OCI-LY3 (cell line): Measurements from ENCODE around the gene RNU4-1.

Experiments used
- EZH2phosphoT487 ChIP-seq: fragments of 200-600 bp; shearing (Covaris generic); IDR thresholded peaks from 2 replicates; pipeline ENCODE4 v1.6.1; 2018; ENCODE audit warnings: antibody characterized with exemption, mixed run types, low read depth
- TF ChIP-seq, protein P1 (sequence below): fragments of 200-600, 300-600 bp; sonication (generic); IDR thresholded peaks from 2 replicates; pipeline ENCODE4 v1.5.1; 2014; ENCODE audit warnings: antibody characterized with exemption, low read length, low read depth

DNA sequence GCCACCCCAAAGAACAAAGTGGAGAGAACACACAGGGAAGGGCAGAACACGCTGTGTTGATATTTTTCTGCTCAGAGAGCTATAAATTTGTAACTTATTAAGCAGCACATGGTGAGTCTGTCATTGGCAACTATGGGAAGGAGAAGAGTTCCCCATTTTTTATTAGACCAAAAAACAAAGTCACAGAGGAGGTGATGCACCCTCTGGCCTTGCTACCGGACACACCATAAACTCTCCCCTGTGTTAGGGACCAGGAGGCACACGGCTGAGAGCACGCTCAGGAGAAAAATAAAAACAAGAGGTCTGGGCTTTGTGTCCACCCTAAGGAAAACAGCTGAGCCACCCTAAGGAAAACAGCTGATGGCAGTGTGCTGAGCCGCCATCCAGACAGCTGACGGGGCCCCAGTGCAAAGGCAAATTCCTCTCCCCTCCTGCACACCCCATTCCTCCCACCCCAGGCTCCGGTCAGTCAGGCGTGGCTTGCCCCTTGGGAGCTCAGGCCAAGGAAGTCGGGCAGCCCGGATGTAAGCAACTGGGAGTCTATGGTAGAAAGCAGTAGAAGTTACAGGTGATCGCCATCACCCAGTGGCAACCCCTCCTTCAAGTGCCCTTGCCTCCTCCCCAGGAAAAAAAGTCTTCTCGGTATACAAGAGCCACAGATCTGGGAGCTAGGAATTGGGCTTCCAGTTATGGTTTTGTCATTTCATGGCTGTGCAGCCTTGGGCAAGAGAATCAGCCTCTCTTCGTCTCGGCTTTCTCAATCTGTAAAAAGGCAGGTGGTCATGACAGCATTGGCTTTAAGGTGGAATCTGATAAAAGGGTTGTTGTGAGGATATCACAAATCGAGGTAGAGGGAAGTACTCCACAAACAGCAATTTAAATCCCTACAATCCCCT lies 29.9 kb downstream of the RNU4-1 start:
- TF ChIP-seq, protein P1, sequence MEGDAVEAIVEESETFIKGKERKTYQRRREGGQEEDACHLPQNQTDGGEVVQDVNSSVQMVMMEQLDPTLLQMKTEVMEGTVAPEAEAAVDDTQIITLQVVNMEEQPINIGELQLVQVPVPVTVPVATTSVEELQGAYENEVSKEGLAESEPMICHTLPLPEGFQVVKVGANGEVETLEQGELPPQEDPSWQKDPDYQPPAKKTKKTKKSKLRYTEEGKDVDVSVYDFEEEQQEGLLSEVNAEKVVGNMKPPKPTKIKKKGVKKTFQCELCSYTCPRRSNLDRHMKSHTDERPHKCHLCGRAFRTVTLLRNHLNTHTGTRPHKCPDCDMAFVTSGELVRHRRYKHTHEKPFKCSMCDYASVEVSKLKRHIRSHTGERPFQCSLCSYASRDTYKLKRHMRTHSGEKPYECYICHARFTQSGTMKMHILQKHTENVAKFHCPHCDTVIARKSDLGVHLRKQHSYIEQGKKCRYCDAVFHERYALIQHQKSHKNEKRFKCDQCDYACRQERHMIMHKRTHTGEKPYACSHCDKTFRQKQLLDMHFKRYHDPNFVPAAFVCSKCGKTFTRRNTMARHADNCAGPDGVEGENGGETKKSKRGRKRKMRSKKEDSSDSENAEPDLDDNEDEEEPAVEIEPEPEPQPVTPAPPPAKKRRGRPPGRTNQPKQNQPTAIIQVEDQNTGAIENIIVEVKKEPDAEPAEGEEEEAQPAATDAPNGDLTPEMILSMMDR = no peak
- no peak for TF ChIP-seq EZH2phosphoT487
